CD4-positive, alpha-beta T cell treated with Interleukin-17A for 1 hour (primary cell): ENCODE measurements around the gene DNAJB5.
"Not testable (repeated sequence)": the region's sequence is repeated elsewhere in the genome, so short reads cannot be mapped to it uniquely, and the experiment has no call there.

Source experiments
- DNase-seq: peaks from one replicate; pipeline ENCODE4 v3.0.0-alpha.2; 2020

Gene DNAJB5

GRCh38 chr9:34989003-34989945 lies at the start of gene DNAJB5:
DNAJB5 (plus strand) TSS chr9:34989745; CDS start chr9:34990631, 886 bp downstream.
- DNase-seq: peak; percentile 99

GRCh38 chr9:34939989-34940388 lies 49.6 kb upstream of the DNAJB5 start:
- DNase-seq: not testable (repeated sequence)

- no peak for DNase-seq
These were observed 41.1 kb upstream of the DNAJB5 start for GRCh38 chr9:34948451-34948850.

GRCh38 chr9:34954225-34954624 lies 35.3 kb upstream of the DNAJB5 start:
- DNase-seq: no peak

GRCh38 chr9:34956066-34956465 lies 33.5 kb upstream of the DNAJB5 start:
- not testable (repeated sequence) for DNase-seq

GRCh38 chr9:34956648-34957047 lies 32.9 kb upstream of the DNAJB5 start:
- no peak for DNase-seq

GRCh38 chr9:34957492-34958410 lies 31.8 kb upstream of the DNAJB5 start, which contains the start of gene PHF24:
PHF24 (plus strand) TSS chr9:34958285; CDS start chr9:34971299, 13,014 bp downstream.
- DNase-seq: peak; percentile 4

- no peak for DNase-seq
These were observed 31.0 kb upstream of the DNAJB5 start for GRCh38 chr9:34958411-34958982.

GRCh38 chr9:34959461-34959860 lies 30.1 kb upstream of the DNAJB5 start:
- DNase-seq: no peak

- DNase-seq: no peak
These were observed 27.7 kb upstream of the DNAJB5 start for GRCh38 chr9:34961574-34962490.

- no peak for DNase-seq
These were observed 27.0 kb upstream of the DNAJB5 start for GRCh38 chr9:34962546-34962945.

- DNase-seq: no peak
These were observed 26.0 kb upstream of the DNAJB5 start for GRCh38 chr9:34963552-34963951.

GRCh38 chr9:34964458-34964857 lies 25.1 kb upstream of the DNAJB5 start:
- no peak for DNase-seq

- no peak for DNase-seq
These were observed 18.3 kb upstream of the DNAJB5 start for GRCh38 chr9:34971146-34971811.

GRCh38 chr9:34974664-34975063 lies 14.9 kb upstream of the DNAJB5 start:
- DNase-seq: no peak

- DNase-seq: no peak
These were observed 13.1 kb upstream of the DNAJB5 start for GRCh38 chr9:34976441-34976840.

GRCh38 chr9:34976992-34977391 lies 12.6 kb upstream of the DNAJB5 start:
- DNase-seq: no peak

GRCh38 chr9:34980181-34980761 lies 9.3 kb upstream of the DNAJB5 start:
- DNase-seq: no peak

- no peak for DNase-seq
These were observed 7.2 kb upstream of the DNAJB5 start for GRCh38 chr9:34982361-34982760.

GRCh38 chr9:34983209-34983608 lies 6.3 kb upstream of the DNAJB5 start:
- DNase-seq: peak; percentile 24

- DNase-seq: peak; percentile 37
These were observed 5.5 kb upstream of the DNAJB5 start for GRCh38 chr9:34984049-34984448.
